Neural cell (in vitro differentiated cells): ENCODE results near the gene TRIM62.

Source experiments
- EP300 ChIP-seq: fragments of 450-650 bp; conservative IDR thresholded peaks from 2 replicates; pipeline ENCODE4 v1.6.1; 2014; ENCODE audit warnings: antibody characterized with exemption, mild to moderate bottlenecking, moderate library complexity; ENCODE audit not compliant: poor library complexity, severe bottlenecking
- EZH2 ChIP-seq: fragments of 200-600, 300-800 bp; shearing (Covaris generic), sonication (generic); IDR thresholded peaks from 2 replicates; pipeline ENCODE4 v1.6.1; 2014; ENCODE audit warnings: antibody characterized with exemption, low read length, borderline replicate concordance, mild to moderate bottlenecking; ENCODE audit not compliant: insufficient read depth, poor library complexity, severe bottlenecking

- no peak for TF ChIP-seq EP300
- TF ChIP-seq EZH2: no peak
These were observed 578 bp upstream of the TRIM62 start for GRCh38 chr1:33182401-33182841.
